Left lung (tissue), 10 donors: ENCODE data around the gene SIAH2. TPM values are rescaled to one million over a fixed set of nuclear protein-coding genes. Genes with fewer than 3 reads are reported as not detected.
A peak's percentile ranks its signal among the peaks of the same experiment; 100 is the strongest.

Experiments
- ATAC-seq: fragments of 200-7000 bp; cut with Tn5 transposase; one replicate; pipeline ENCODE4 v1.9.1; 2020; ENCODE audit warnings: moderate library complexity
- DNase-seq, 4 donors: peaks; one replicate each; pipeline ENCODE4 v3.0.0-alpha.2; 2013 to 2020
- H3K27ac ChIP-seq, 2 donors: fragments of 200-600 bp; sonication (generic) in 1 of 2; one replicate each; pipeline versions ENCODE4 v1.5.0 to v1.8.0; 2020 to 2021
- H3K27me3 ChIP-seq, 2 donors: fragments of 200-600 bp; sonication (generic) in 1 of 2; one replicate each; pipeline versions ENCODE4 v1.5.0 to v1.8.0; 2020 to 2021
- H3K36me3 ChIP-seq, 2 donors: fragments of 200-600 bp; sonication (generic) in 1 of 2; one replicate each; pipeline versions ENCODE4 v1.5.0 to v1.8.0; 2020 to 2021
- H3K4me1 ChIP-seq, 2 donors: fragments of 200-600 bp; one replicate each; pipeline ENCODE4 v1.8.0; 2021
- H3K4me3 ChIP-seq, 2 donors: fragments of 200-600 bp; sonication (generic) in 1 of 2; one replicate each; pipeline versions ENCODE4 v1.5.0 to v1.8.0; 2020 to 2021; ENCODE audit warnings: mild to moderate bottlenecking in 1 of 2
- H3K9me3 ChIP-seq, 2 donors: fragments of 200-600 bp; sonication (generic) in 1 of 2; one replicate each; pipeline versions ENCODE4 v1.5.0 to v1.8.0; 2020 to 2021
- intact Hi-C, 2 donors: fragments of 100-400 bp; cut with DNase I; formaldehyde crosslinking; loops; one replicate each; pipeline versions ENCODE4 v1.11.2 to v1.14.2; 2022
- polyA plus RNA-seq, 6 donors: library from polyadenylated mRNA; unstranded; fragments of 120-200 nt; gene quantifications; one replicate each; pipeline ENCODE4 v1.2.1, GENCODE V29; 2013; ENCODE audit not compliant: insufficient read length in 6 of 6
- total RNA-seq, 2 donors: library from RNA; stranded (reverse); fragmentation: NEBNext Ultra II Directional; extraction: Animal tissue kit (Norgen Biotek cat#: 25700); gene quantifications; one replicate each; pipeline ENCODE4 v1.2.1, GENCODE V29; 2021
- TF ChIP-seq, protein P1 (sequence below), 2 donors: fragments of 200-600 bp; sonication (generic) in 1 of 2; IDR thresholded peaks; one replicate each; pipeline versions ENCODE4 v1.5.0 to v1.8.0; 2021; ENCODE audit warnings: antibody characterized with exemption in 2 of 2
- donor health status: DM: no; HTN: yes; CAD: no.
- donor health status: DM: no; HTN: no; CAD: no.

Gene SIAH2
- total and polyA plus RNA-seq, 8 donors = 19.1 to 22.9 (median 21.6) TPM

DNA sequence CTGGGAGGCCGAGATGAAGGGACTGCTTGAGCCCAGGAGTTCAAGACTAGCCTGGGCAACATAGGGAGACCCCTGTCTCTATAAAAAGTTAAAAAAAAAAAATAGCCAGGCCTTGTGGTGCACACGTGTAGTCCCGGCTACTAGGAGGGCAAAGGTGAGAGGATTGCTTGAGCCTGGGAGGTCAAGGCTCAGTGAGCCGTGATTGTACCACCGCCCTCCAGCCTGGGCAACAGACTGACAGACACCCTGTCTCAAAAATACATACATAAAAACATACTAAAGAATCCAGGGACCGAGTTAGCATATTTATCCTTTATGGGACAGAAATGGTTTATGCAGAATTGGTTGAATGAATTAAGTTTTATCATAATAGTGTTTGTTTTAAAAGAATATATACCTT, 13.7 kb downstream of the SIAH2 start:
- TF ChIP-seq, protein P1, sequence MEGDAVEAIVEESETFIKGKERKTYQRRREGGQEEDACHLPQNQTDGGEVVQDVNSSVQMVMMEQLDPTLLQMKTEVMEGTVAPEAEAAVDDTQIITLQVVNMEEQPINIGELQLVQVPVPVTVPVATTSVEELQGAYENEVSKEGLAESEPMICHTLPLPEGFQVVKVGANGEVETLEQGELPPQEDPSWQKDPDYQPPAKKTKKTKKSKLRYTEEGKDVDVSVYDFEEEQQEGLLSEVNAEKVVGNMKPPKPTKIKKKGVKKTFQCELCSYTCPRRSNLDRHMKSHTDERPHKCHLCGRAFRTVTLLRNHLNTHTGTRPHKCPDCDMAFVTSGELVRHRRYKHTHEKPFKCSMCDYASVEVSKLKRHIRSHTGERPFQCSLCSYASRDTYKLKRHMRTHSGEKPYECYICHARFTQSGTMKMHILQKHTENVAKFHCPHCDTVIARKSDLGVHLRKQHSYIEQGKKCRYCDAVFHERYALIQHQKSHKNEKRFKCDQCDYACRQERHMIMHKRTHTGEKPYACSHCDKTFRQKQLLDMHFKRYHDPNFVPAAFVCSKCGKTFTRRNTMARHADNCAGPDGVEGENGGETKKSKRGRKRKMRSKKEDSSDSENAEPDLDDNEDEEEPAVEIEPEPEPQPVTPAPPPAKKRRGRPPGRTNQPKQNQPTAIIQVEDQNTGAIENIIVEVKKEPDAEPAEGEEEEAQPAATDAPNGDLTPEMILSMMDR (IDR thresholded peaks at IDR 0.05) = no peak
- no peak overlapping the region for H3K4me3 ChIP-seq
- H3K9me3 ChIP-seq = no peaks in the 10 kb centered on the region
- ATAC-seq = no peak
- peaks cover 18 to 66% of the 10 kb centered on the region in 2 donors for H3K4me1 ChIP-seq
- DNase-seq = no peak
- peaks cover 0 to 6% of the 10 kb centered on the region in 2 donors for H3K36me3 ChIP-seq
- H3K27me3 ChIP-seq = no peaks in the 10 kb centered on the region
- intact Hi-C loops = no loop called here
- H3K27ac ChIP-seq = no peak overlapping the region

DNA sequence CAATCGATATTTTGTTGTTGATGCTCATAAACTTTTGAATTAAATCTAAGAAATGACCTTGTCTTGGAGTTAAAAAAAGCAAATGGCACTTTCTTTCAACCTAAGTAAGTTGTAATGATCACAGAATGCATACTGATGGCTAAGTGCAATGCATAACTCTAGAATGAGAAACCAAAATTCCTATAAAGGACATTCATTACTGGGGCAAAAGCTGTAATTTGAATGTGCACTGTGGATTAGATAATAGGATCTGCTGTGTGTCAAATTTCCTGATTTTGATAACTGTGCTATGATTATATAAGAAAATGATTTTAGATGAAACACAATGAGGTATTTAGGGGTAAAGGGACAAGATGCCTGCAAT, 14.3 kb downstream of the SIAH2 start:
- TF ChIP-seq, protein P1 (IDR thresholded peaks at IDR 0.05) = no peak
- Histone ChIP-seq H3K27me3 (no peaks in the 10 kb centered on the region), H3K27ac (no peak overlapping the region), H3K9me3 (no peaks in the 10 kb centered on the region), H3K36me3 (peaks cover 0 to 6% of the 10 kb centered on the region in 2 donors), H3K4me1 (peaks cover 18 to 71% of the 10 kb centered on the region in 2 donors), H3K4me3 (no peak overlapping the region)
- intact Hi-C loops = no loop called here
- DNase-seq (no peak), ATAC-seq (no peak)

DNA sequence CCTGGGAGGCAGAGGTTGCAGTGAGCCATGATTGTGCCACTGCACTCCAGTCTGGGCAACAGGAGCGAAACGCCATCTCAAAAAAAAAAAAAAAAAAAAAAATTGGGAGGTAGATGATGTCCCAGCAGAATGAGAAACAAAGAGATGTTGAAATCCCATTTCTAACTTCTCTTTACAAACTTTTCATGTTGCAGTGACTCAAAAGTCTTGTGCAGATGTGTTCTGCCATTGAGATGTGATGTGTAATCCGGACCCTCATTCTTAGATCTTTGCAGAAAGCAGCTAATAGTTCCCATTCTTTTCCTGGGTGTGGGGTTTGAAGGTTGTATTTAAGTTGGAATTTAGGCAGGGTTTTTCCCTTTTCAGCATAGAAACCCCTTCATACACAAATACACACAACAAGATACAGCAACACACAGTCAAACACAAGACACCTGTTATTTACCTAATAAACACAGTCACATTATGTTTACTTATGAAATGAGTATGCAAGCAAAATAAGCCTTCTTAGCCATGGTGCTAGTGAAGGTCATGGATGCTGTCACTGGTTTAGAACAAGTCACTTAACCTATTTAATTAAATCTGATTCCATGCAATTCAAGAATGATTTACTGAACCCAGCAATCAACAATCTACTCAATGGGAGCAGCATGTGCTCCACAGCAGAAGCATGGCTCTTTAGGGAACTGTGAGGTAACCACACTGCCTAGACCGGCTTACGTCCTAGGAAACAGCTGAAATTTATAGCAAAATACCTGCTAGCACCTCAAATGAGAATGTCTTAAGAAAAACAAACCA, 14.9 kb downstream of the SIAH2 start:
- no peak for DNase-seq
- H3K27me3 ChIP-seq = no peaks in the 10 kb centered on the region
- no peak for ATAC-seq
- peaks cover 18 to 71% of the 10 kb centered on the region in 2 donors for H3K4me1 ChIP-seq
- TF ChIP-seq, protein P1 (IDR thresholded peaks at IDR 0.05) = no peak
- H3K4me3 ChIP-seq = no peak overlapping the region
- H3K27ac ChIP-seq = peak overlapping the region in 1 of 2 donors; percentile 8
- H3K9me3 ChIP-seq = no peaks in the 10 kb centered on the region
- intact Hi-C loops = no loop called here
- peaks cover 0 to 1% of the 10 kb centered on the region in 2 donors for H3K36me3 ChIP-seq

DNA sequence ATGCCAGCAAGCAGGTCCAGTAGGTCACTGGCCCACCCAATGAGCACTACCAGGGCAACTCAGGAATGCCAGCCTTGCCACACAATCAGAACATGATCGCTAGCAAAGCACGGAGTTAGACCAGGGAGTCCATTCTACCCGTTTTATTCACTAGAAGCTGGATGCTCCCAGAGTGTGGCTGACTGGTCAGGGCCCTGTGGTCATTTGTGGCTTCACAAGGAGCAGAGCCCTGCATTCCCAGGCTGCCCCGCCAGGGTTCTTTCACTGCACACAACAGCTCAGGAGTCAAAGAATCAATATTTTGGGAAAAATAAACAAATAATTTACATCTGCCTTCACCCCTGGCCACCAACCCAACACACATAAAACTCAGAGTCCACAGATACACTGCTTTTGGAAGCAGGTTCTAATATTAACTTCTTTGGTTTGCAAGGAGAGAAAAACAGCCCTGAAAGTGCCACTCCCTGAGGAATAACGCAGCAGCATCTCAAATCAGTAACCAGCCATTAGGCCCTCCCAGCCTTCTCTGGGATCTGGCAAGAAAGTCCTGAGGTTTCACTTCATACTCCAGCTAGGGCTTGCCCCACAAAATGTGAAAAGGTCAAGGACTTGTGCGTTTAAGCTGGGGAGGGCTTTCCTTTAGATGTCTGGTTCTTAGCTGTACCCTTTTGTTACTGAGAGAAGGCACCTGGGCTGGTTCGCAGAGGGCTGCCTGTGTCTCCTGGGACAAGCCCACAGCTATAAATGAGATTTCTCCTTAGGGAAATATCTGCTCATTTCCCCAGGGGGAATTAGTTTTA, 16.0 kb downstream of the SIAH2 start:
- H3K9me3 ChIP-seq = no peaks in the 10 kb centered on the region
- intact Hi-C loops = no loop called here
- H3K27ac ChIP-seq = peak overlapping the region in 1 of 2 donors; percentile 8
- TF ChIP-seq, protein P1 (IDR thresholded peaks at IDR 0.05) = no peak
- H3K27me3 ChIP-seq = no peaks in the 10 kb centered on the region
- H3K36me3 ChIP-seq = peaks cover 0 to 5% of the 10 kb centered on the region in 2 donors
- no peak for DNase-seq
- H3K4me1 ChIP-seq = peaks cover 18 to 62% of the 10 kb centered on the region in 2 donors
- ATAC-seq = peak; percentile 14
- no peak overlapping the region for H3K4me3 ChIP-seq

DNA sequence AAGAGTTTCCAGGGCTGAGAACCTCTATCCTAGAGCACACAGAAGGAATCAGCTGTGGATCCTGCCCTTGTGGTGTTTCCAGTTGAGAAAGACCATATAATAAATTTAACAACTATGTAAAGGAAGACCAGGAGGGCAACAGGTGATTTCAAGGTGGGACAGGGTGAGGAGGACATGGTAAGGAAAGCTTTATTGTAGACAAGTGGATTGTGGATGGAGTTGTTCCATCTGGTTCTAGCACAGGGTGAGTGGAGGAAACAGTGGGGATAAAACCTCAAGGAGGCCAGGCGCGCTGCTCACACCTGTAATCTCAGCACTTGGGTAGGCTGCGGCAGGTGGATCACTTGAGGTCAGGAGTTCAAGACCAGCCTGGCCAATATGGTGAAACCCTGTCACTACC, 17.1 kb downstream of the SIAH2 start:
- TF ChIP-seq, protein P1 (IDR thresholded peaks at IDR 0.05) = no peak
- H3K36me3 ChIP-seq = peaks cover 0 to 17% of the 10 kb centered on the region in 2 donors
- H3K4me1 ChIP-seq = peaks cover 8 to 53% of the 10 kb centered on the region in 2 donors
- intact Hi-C loops = no loop called here
- no peak overlapping the region for H3K27ac ChIP-seq
- no peak overlapping the region for H3K4me3 ChIP-seq
- no peak for ATAC-seq
- DNase-seq = no peak
- no peaks in the 10 kb centered on the region for H3K9me3 ChIP-seq
- H3K27me3 ChIP-seq = no peaks in the 10 kb centered on the region
